Measurements from ENCODE around the gene GABRB3.

- TF ChIP-seq CTCF (IDR thresholded peaks at IDR 0.05) (no peak), EZH2 (IDR thresholded peaks at IDR 0.05; ENCODE audit: borderline replicate concordance, insufficient read depth, low read depth, low read length, poor library complexity, severe bottlenecking) (no peak)
Observed at GRCh38 chr15:26670116-26670515, 102.8 kb downstream of the GABRB3 start.

Measured in B cell (primary cell).